ENCODE results near the gene S100A5.

Gene S100A5

DNA sequence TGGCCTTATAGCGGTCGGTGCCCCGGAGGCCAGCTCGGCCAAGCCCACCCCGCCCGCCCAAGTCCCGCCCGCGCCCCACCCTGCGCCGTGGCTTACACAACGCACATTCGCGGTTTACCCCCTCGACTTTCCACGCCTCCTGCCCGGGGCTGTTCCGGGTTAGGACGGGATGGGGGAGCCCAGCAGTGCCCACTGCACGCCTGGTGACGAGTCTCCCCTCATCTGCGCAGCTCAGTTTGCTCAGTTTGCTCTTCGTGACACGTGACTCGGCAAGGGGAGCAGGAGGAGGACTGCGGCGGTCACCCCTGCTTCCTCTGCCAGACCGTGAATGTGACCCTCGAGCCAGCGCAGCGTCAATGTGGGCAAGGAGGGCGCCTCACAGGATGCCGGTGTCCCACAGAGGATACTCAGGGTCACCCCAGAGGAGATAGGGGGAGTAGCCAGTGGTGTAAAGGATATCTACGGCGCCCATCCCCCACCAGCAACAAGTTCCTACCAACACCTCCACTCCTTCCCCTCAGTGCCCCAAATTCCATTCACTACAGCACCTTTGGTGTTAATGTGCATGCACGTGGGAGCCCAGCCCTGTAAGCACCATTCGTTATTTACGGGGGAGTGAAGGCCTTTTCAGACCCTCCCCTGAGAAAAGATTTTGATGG is 4.6 kb downstream of the S100A5 start:
- in situ Hi-C loops (cut with MboI; ENCODE audit: low sequenced_read_pairs), result loop anchor here (25.0 kb wide), 1 partner anchor 451 kb away; the partner anchor contains the start of genes JTB, RAB13 and RPS27

DNA sequence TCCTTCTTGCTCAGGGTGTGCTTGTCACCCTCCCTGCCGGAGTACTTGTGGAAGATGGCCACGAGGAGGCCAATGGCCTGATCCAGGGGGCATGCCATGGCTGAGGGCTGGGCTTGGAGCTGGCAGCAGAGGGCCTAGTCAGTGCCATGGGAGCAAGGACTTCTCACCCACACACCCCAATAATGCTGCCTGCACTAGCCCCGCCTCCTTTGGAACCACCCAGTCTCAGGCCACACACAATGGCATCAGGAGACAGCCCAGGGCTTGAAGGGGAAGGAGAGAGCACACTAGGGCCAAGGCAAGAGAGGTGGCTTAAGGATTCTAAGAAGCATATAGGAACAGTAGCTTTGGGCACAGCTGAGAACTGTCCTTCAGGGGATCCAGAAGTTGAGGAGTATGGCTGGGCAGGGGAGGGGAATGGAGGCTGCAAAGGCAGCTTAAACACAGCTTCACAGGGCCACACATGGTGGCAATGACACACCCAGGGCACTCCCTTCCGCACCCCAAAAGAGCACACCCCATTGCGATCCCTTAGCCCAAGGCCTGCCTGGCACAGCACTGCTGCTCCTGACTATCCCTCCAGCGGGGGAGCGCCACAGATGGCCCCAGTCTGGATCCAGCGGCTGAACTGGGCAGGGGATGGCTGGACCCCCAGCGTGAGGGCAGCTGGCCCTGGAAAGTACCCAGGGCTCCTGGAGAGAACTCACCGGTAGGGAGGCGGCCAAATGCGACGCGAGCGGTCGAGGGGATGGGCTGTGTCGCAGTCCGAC is 5.3 kb downstream of the S100A5 start, which contains the start of gene S100A6:
Gene S100A6 (minus strand): TSS at position 750 of the 770 bp plus-strand sequence. CDS start 652 bp downstream, at position 98.
- in situ Hi-C loops (cut with MboI; ENCODE audit: low sequenced_read_pairs), result loop anchor here (25.0 kb wide), 1 partner anchor 452 kb away; the partner anchor contains the start of genes JTB, RAB13 and RPS27

GRCh38 chr1:153534925-153535241 is 5.9 kb downstream of the S100A5 start:
- in situ Hi-C loops (cut with MboI; ENCODE audit: low sequenced_read_pairs), result loop anchor here (25.0 kb wide), 1 partner anchor 452 kb away; the partner anchor contains the start of genes JTB, RAB13 and RPS27

GRCh38 chr1:153534226-153534924 is 6.4 kb downstream of the S100A5 start:
- in situ Hi-C loops (cut with MboI; ENCODE audit: low sequenced_read_pairs), result loop anchor here (25.0 kb wide), 1 partner anchor 453 kb away; the partner anchor contains the start of genes JTB, RAB13 and RPS27

DNA sequence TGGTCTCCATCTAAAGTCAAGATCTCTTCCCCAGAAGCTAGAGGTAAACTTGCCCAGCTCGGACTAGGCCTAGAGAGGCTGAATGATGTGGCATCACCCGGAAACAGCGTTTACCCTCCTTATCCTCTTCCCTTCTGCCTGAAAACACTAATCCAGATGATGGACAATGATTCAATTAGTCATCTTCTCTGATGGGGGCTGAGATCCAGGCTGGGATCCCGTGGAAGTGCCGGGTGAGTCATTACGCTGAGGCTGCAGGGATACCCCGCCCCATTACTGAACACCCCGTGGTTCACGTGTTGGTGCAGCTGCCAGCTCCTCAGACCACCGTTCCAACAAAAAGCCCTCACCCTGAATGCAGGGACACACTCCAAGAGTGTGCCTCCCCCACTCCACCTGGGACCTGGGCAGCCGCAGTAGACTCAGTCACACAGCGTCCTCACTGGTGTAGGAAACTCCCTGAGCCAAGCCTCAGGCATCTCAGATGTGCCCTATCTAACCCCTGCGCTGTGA is 7.0 kb downstream of the S100A5 start:
- in situ Hi-C loops (cut with MboI; ENCODE audit: low sequenced_read_pairs), result loop anchor here (25.0 kb wide), 1 partner anchor 454 kb away; the partner anchor contains the start of genes JTB, RAB13 and RPS27

DNA sequence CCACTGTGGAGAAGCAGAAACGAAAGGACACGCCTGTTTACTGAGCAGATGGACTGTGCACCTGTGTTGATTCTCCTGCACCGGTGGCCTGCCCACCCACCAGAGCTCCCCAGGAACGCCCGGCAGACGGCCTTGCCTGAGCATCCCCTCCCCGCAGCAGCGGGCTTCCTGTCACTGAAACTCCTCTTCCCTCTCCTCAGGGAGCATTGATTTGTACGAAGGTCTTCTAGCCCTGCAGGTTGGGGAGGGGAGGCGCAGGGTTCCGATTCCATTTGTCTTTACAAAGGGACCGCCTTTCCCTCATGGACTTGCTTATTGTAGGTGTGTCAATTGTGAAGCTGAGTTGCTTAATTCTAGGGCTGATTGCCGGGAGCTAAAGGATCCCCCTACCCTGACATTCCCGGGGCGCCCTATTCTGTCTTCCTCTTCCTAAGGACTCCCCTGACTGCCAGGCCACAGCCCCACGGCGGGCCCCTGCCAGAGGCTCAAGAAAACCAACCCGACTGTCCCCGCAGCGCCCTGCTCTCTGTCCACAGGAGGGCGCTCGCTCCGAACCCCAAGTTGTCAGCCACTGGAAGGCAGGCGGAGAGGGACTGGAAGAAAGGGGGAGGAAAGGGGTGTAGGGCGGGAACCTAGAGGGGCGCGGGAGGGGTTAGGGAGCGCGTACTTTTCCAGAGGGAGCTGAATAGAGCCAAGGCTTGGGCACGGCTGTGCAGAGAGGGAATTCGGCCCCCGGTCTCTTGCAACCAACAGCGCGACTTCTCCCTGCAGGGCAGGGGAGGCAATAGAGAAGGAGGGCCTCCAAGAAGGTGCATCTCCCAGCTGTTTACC is 7.8 kb downstream of the S100A5 start:
- in situ Hi-C loops (cut with MboI; ENCODE audit: low sequenced_read_pairs), result loop anchor here (25.0 kb wide), 1 partner anchor 454 kb away; the partner anchor contains the start of genes JTB, RAB13 and RPS27

GRCh38 chr1:153532181-153532580 is 8.6 kb downstream of the S100A5 start:
- in situ Hi-C loops (cut with MboI; ENCODE audit: low sequenced_read_pairs), result loop anchor here (25.0 kb wide), 1 partner anchor 455 kb away; the partner anchor contains the start of genes JTB, RAB13 and RPS27

DNA sequence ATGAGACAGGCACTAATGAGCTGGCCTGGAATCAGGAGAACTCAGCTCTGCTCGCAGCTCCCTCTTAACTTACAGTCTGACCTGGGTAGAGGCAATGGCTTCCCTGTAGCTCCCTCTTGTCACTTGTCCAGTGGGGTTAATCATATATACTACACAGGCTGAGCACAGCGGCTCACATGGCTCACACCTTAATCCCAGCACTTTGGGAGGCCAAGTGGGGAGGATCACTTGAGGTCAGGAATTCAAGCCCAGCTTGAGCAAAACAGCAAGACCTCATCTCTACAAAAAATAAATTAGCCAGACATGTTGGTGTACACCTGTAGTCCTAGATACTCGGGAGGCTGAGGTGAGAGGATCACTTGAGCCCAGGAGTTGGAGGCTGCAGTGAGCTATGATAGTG is 9.1 kb downstream of the S100A5 start:
- in situ Hi-C loops (cut with MboI; ENCODE audit: low sequenced_read_pairs), result loop anchor here (25.0 kb wide), 1 partner anchor 456 kb away; the partner anchor contains the start of genes JTB, RAB13 and RPS27

- in situ Hi-C loops (cut with MboI; ENCODE audit: low sequenced_read_pairs), result loop anchor here (25.0 kb wide), 1 partner anchor 460 kb away; the partner anchor contains the start of genes JTB, RAB13 and RPS27
These were observed 13.1 kb downstream of the S100A5 start for GRCh38 chr1:153527683-153528040.

DNA sequence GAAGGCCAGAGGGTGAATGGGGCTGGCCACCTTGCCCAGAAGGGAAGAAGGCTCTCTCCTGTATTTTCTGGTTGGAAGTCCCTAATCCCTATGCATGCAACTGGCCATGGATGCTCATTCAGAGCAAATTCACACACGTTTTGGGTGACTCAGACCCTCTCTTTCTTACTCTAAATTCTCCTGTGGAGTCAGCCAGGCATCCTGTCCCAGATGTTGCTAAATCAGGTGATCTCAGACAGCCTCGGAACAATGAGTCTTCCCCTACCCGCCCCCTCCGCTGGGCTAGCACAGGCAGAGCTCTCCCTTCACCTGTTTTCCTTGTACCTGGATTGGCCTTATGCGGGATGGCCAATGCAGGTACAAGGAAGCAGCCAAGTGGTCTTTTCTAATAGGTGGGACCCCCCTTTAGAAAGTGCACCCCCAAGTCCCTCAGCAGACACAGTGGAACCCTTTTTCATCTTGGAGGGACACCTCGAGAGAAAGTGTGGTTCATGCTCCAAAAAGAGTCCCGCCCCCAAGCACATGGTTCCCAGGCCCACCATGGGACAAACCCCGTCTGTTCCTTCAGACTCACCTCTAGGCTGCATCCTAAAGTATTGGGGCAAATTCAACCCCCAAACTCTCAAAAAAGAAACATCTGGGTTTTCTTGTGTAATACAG is 13.6 kb downstream of the S100A5 start:
- in situ Hi-C loops (cut with MboI; ENCODE audit: low sequenced_read_pairs), result loop anchor here (25.0 kb wide), 1 partner anchor 460 kb away; the partner anchor contains the start of genes JTB, RAB13 and RPS27

GRCh38 chr1:153526132-153526543 is 14.6 kb downstream of the S100A5 start:
- in situ Hi-C loops (cut with MboI; ENCODE audit: low sequenced_read_pairs), result loop anchor here (25.0 kb wide), 1 partner anchor 461 kb away; the partner anchor contains the start of genes JTB, RAB13 and RPS27

DNA sequence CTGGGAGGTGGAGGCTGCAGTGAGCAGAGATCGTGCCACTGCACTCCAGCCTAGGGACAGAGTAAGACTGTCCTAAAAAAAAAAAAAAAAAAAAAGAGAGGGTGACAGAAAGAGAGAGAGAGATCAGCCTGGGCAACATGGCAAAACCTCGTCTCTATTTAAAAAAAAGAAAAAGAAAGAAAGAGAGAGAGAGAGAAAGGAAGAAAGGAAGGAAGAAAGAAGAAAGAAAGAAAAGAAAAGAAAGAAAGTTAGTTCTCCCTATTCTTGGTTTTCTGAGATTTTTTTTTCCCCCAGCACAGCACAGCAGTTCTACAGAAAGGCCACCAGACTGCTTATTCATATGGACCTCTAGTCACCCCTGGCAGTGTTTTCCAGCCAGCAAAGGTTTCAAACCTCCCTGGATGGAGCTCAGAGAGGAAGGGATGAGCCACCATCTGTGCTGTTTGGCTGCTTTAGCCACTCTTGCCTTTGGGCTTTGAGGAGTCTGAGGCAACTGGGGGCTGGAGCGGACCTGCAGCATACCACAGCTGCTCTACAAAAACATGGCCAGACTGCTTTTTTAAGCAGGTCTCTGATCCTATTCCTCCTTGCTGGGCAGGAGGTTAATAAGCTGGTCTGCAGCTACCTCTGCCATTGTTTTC is 15.5 kb downstream of the S100A5 start:
- in situ Hi-C loops (cut with MboI; ENCODE audit: low sequenced_read_pairs), result loop anchor here (25.0 kb wide), 1 partner anchor 462 kb away; the partner anchor contains the start of genes JTB, RAB13 and RPS27

DNA sequence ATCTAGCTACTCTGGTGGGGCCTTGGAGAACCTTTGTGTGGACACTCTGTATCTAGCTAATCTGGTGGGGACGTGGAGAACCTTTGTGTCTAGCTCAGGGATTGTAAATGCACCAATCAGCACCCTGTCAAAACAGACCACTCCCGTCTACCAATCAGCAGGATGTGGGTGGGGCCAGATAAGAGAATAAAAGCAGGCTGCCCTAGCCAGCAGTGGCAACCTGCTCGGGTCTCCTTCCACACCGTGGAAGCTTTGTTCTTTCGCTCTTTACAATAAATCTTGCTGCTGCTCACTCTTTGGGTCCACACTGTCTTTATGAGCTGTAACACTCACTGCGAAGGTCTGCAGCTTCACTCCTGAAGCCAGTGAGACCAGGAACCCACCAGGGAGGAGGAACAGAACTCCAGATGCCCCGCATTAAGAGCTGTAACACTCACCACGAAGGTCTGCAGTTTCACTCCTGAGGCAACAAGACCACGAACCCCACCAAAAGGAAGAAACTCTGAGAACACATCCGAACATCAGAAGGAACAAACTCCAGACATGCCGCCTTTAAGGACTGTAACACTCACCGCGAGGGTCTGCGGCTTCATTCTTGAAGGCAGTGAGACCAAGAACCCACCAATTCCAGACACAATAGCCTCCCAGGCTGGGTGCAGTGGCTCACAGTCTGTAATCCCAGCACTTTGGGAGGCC is 18.2 kb downstream of the S100A5 start:
- in situ Hi-C loops (cut with MboI; ENCODE audit: low sequenced_read_pairs), result loop anchor here (25.0 kb wide), 1 partner anchor 215 kb away; the partner anchor contains the start of gene INTS3

GRCh38 chr1:153521808-153522207 is 18.9 kb downstream of the S100A5 start:
- in situ Hi-C loops (cut with MboI; ENCODE audit: low sequenced_read_pairs), result loop anchor here (25.0 kb wide), 1 partner anchor 215 kb away; the partner anchor contains the start of gene INTS3

GRCh38 chr1:153520818-153521476 is 19.8 kb downstream of the S100A5 start:
- in situ Hi-C loops (cut with MboI; ENCODE audit: low sequenced_read_pairs), result loop anchor here (25.0 kb wide), 1 partner anchor 216 kb away; the partner anchor contains the start of gene INTS3

GRCh38 chr1:153520137-153520691 is 20.5 kb downstream of the S100A5 start:
- in situ Hi-C loops (cut with MboI; ENCODE audit: low sequenced_read_pairs), result loop anchor here (25.0 kb wide), 1 partner anchor 217 kb away; the partner anchor contains the start of gene INTS3

GRCh38 chr1:153519242-153519641 is 21.5 kb downstream of the S100A5 start:
- in situ Hi-C loops (cut with MboI; ENCODE audit: low sequenced_read_pairs), result loop anchor here (25.0 kb wide), 1 partner anchor 218 kb away; the partner anchor contains the start of gene INTS3

Measured in HL-60/S4 treated with phorbol 12-myristate 13-acetate at 8.2 ng/mL for 4 days and 3 days (cell line).